Measurements from ENCODE around the gene BICDL1. TPM values are rescaled to one million over a fixed set of nuclear protein-coding genes. Genes with fewer than 3 reads are reported as not detected.

The BICDL1 gene
- total and polyA plus RNA-seq, 10 of the 15 experiments (the other 5 are each of a cell fraction or from before 2014, with no cell fraction given), result 0.72 to 12.3 (median 4.2) TPM

GRCh38 chr12:120140603-120141002, 151.6 kb downstream of the BICDL1 start:
- FAIRE-seq (no peak), DNase-seq (ENCODE audit: low read depth, low spot score) (no peak), ATAC-seq (no peak)
- Histone ChIP-seq H3K27ac (ENCODE audit: control insufficient read depth, insufficient read depth) (no peak overlapping the region), H3K36me3 (ENCODE audit: control insufficient read depth in 2 of 2, insufficient read depth in 2 of 2, low read length in 1 of 2) (peaks cover 52 to 57% of the 10 kb centered on the region in 2 experiments), H3K9ac (ENCODE audit: control insufficient read depth, insufficient read depth, low read length) (no peak overlapping the region), H3K4me1 (ENCODE audit: control insufficient read depth, insufficient read depth, low read length) (no peaks in the 10 kb centered on the region), H3K27me3 (replicated peaks in 1 of 2; ENCODE audit: control insufficient read depth in 2 of 2, insufficient read depth in 2 of 2, low read length in 1 of 2) (no peaks in the 10 kb centered on the region), H2AFZ (ENCODE audit: control insufficient read depth, low read depth, low read length) (no peak overlapping the region), H3K9me3 (replicated peaks; ENCODE audit: control insufficient read depth, insufficient read depth, low read length) (no peaks in the 10 kb centered on the region), H3K79me2 (ENCODE audit: control insufficient read depth, insufficient read depth, low read length) (no peaks in the 10 kb centered on the region), H3K4me3 (no peak overlapping the region), H3K4me2 (ENCODE audit: control insufficient read depth, insufficient read depth) (no peak overlapping the region), H4K20me1 (ENCODE audit: control insufficient read depth, insufficient read depth) (no peaks in the 10 kb centered on the region)
- BruUV-seq (replicated peaks), result no TSS peak
- intact Hi-C loops (cut with micrococcal nuclease; ENCODE audit: unreplicated experiment) (no loop called here), in situ Hi-C loops (cut with MboI) (no loop called here)
- TF ChIP-seq FOXK2 (IDR thresholded peaks at IDR 0.05) (no peak), TCF7 (IDR thresholded peaks at IDR 0.05; ENCODE audit: borderline replicate concordance) (no peak), BCL3 (IDR thresholded peaks at IDR 0.05; ENCODE audit: borderline replicate concordance, insufficient read depth, low read depth, low read length, poor library complexity, severe bottlenecking) (no peak), NRF1 (conservative IDR thresholded peaks at IDR 0.05; ENCODE audit: low read depth, low read length) (no peak), NFYB (IDR thresholded peaks at IDR 0.05; ENCODE audit: insufficient read depth, low read depth, low read length) (no peak)
- ChIA-PET SMC1A (ENCODE audit: uncharacterized antibody, unreplicated experiment) (no interaction called here), CTCF (no interaction called here), RAD21 (ENCODE audit: unreplicated experiment) (no interaction called here), POLR2A (no interaction called here)
- WGBS (ENCODE audit: insufficient coverage, insufficient replicate concordance, low lambda C conversion rate, missing lambda C conversion rate), result 91% methylated on average over 9 of the region's 9 CpGs

- Histone ChIP-seq H3K27me3 (replicated peaks in 1 of 2; ENCODE audit: control insufficient read depth in 2 of 2, insufficient read depth in 2 of 2, low read length in 1 of 2) (no peaks in the 10 kb centered on the region), H4K20me1 (ENCODE audit: control insufficient read depth, insufficient read depth) (no peaks in the 10 kb centered on the region), H3K79me2 (ENCODE audit: control insufficient read depth, insufficient read depth, low read length) (no peaks in the 10 kb centered on the region), H3K9ac (ENCODE audit: control insufficient read depth, insufficient read depth, low read length) (no peak overlapping the region), H3K4me3 (no peak overlapping the region), H2AFZ (ENCODE audit: control insufficient read depth, low read depth, low read length) (no peak overlapping the region), H3K27ac (ENCODE audit: control insufficient read depth, insufficient read depth) (no peak overlapping the region), H3K36me3 (ENCODE audit: control insufficient read depth in 2 of 2, insufficient read depth in 2 of 2, low read length in 1 of 2) (peaks cover 49 to 53% of the 10 kb centered on the region in 2 experiments), H3K4me1 (ENCODE audit: control insufficient read depth, insufficient read depth, low read length) (no peaks in the 10 kb centered on the region), H3K4me2 (ENCODE audit: control insufficient read depth, insufficient read depth) (no peak overlapping the region), H3K9me3 (replicated peaks; ENCODE audit: control insufficient read depth, insufficient read depth, low read length) (no peaks in the 10 kb centered on the region)
- RAD21 ChIA-PET (ENCODE audit: unreplicated experiment), result no interaction called here
- TF ChIP-seq POLR2A (IDR thresholded peaks at IDR 0.05; ENCODE audit: low read depth, low read length), result 0 out of 2 replicates have a peak, but pooled peaks have one; percentile 33
- no peak for TF ChIP-seq TBL1XR1 (IDR thresholded peaks at IDR 0.05; ENCODE audit: low read depth, low read length)
- TSS peak; percentile 38 for BruUV-seq (replicated peaks)
- POLR2A ChIA-PET, result no interaction called here
- CTCF ChIA-PET, result no interaction called here
- ATAC-seq (no peak), FAIRE-seq (no peak), DNase-seq (ENCODE audit: low read depth, low spot score) (no peak)
- intact Hi-C loops (cut with micrococcal nuclease; ENCODE audit: unreplicated experiment), result no loop called here
- SMC1A ChIA-PET (ENCODE audit: uncharacterized antibody, unreplicated experiment), result no interaction called here
- in situ Hi-C loops (cut with MboI), result no loop called here
- 98% methylated on average over 6 of the region's 6 CpGs for WGBS (ENCODE audit: insufficient coverage, insufficient replicate concordance, low lambda C conversion rate, missing lambda C conversion rate)
Measured at GRCh38 chr12:120141336-120141735, 152.3 kb downstream of the BICDL1 start.
